ENCODE measurements around the gene ENAH. TPM values are rescaled to one million over a fixed set of nuclear protein-coding genes. Genes with fewer than 3 reads are reported as not detected.

ENAH gene
- polyA plus RNA-seq, 1 experiment: 121 TPM

GRCh38 chr1:225534135-225534534 is 118.8 kb downstream of the ENAH start:
- Histone ChIP-seq H3K9me3 (ENCODE audit: control insufficient read depth, insufficient read depth, low read length) (no peaks in the 10 kb centered on the region), H3K4me3 (ENCODE audit: low read depth, low read length) (no peak overlapping the region), H3K27me3 (ENCODE audit: control insufficient read depth, insufficient read depth, low read length) (no peaks in the 10 kb centered on the region), H3K27ac (ENCODE audit: low read depth, low read length) (no peak overlapping the region)
- TF ChIP-seq CTCF (IDR thresholded peaks at IDR 0.05; ENCODE audit: low read depth, low read length): no peak
- ChIA-PET POLR2A (no interaction called here), CTCF (interaction anchor here (1.2 to 1.4 kb wide), 2 partner anchors 12 to 20 kb away, joined by 3 to 4 read pairs; no protein-coding TSS in a partner anchor)
- DNase-seq (ENCODE audit: low read depth, low spot score): no peak

GRCh38 chr1:225533238-225533637 is 119.7 kb downstream of the ENAH start:
- Histone ChIP-seq H3K4me3 (ENCODE audit: low read depth, low read length) (no peak overlapping the region), H3K9me3 (ENCODE audit: control insufficient read depth, insufficient read depth, low read length) (no peaks in the 10 kb centered on the region), H3K27me3 (ENCODE audit: control insufficient read depth, insufficient read depth, low read length) (no peaks in the 10 kb centered on the region), H3K27ac (ENCODE audit: low read depth, low read length) (no peak overlapping the region)
- ChIA-PET CTCF (no interaction called here), POLR2A (no interaction called here)
- TF ChIP-seq CTCF (IDR thresholded peaks at IDR 0.05; ENCODE audit: low read depth, low read length): no peak
- no peak for DNase-seq (ENCODE audit: low read depth, low spot score)

GRCh38 chr1:225532240-225532944 is 120.5 kb downstream of the ENAH start:
- CTCF ChIA-PET: no interaction called here
- DNase-seq (ENCODE audit: low read depth, low spot score): no peak
- Histone ChIP-seq H3K4me3 (ENCODE audit: low read depth, low read length) (no peak overlapping the region), H3K27ac (ENCODE audit: low read depth, low read length) (no peak overlapping the region), H3K27me3 (ENCODE audit: control insufficient read depth, insufficient read depth, low read length) (no peaks in the 10 kb centered on the region), H3K9me3 (ENCODE audit: control insufficient read depth, insufficient read depth, low read length) (no peaks in the 10 kb centered on the region)
- no peak for TF ChIP-seq CTCF (IDR thresholded peaks at IDR 0.05; ENCODE audit: low read depth, low read length)
- POLR2A ChIA-PET: no interaction called here

- CTCF ChIA-PET: no interaction called here
- no peak for DNase-seq (ENCODE audit: low read depth, low spot score)
- POLR2A ChIA-PET: interaction anchor here (0.6 kb wide), 1 partner anchor 280 kb away, joined by 3 read pairs; the partner anchor contains the start of gene EPHX1
- TF ChIP-seq CTCF (IDR thresholded peaks at IDR 0.05; ENCODE audit: low read depth, low read length): no peak
- no peak overlapping the region for H3K4me3 ChIP-seq (ENCODE audit: low read depth, low read length)
- H3K27ac ChIP-seq (ENCODE audit: low read depth, low read length): no peak overlapping the region
- H3K9me3 ChIP-seq (ENCODE audit: control insufficient read depth, insufficient read depth, low read length): no peaks in the 10 kb centered on the region
- no peaks in the 10 kb centered on the region for H3K27me3 ChIP-seq (ENCODE audit: control insufficient read depth, insufficient read depth, low read length)
These were observed 123.2 kb downstream of the ENAH start for GRCh38 chr1:225529726-225530125.

- ChIA-PET POLR2A (no interaction called here), CTCF (no interaction called here)
- Histone ChIP-seq H3K27me3 (ENCODE audit: control insufficient read depth, insufficient read depth, low read length) (no peaks in the 10 kb centered on the region), H3K9me3 (ENCODE audit: control insufficient read depth, insufficient read depth, low read length) (no peaks in the 10 kb centered on the region), H3K27ac (ENCODE audit: low read depth, low read length) (no peak overlapping the region), H3K4me3 (ENCODE audit: low read depth, low read length) (no peak overlapping the region)
- no peak for TF ChIP-seq CTCF (IDR thresholded peaks at IDR 0.05; ENCODE audit: low read depth, low read length)
- no peak for DNase-seq (ENCODE audit: low read depth, low spot score)
These were observed 125.3 kb downstream of the ENAH start for GRCh38 chr1:225527575-225527974.

All from AG04450 (cell line).